GM19328 (cell line): ENCODE data around the gene LAPTM5.

ENCODE experiments used
- ATAC-seq: cut with Tn5 transposase; IDR thresholded peaks from one replicate; pipeline ENCODE4 v1.9.1; 2021; ENCODE audit warnings: mild to moderate bottlenecking, moderate library complexity; ENCODE audit not compliant: unreplicated experiment

The LAPTM5 gene

GRCh38 chr1:30732277-30732996 is 25.1 kb downstream of the LAPTM5 start:
- ATAC-seq: no peak

- ATAC-seq: no peak
Observed at GRCh38 chr1:30731806-30732276, 25.7 kb downstream of the LAPTM5 start.

DNA sequence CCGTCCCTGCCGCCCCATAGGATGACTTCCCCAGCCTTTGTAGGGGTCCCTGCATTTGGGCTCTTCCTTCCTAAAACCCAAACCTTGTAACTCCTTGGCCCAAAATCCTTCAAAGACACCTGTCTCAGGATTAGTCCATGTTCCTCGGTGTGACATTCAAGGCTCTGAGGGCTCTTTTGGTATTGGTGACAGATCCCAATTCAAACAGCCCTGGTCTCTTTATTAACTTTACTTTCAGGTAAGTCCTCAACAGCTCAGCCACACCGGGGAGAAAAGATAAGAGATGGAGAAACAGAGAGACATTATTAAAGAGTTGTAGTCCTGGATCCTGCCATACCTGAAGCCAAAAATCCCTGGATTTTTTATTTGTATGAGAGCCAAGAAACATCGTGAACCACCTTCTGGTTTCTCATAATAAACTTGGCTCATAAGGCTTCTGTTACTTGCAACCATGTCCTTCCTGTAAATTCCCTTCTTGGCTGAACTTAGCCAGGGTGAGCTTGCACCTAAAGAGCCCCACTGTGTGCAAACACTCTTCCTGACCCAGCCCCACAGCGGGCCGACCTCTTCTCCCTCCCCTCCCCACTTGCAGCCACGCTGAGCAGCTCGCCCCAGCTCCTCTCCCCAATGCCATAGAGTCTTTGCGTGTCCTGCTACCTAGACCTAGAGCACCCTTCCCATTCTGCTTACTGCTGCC is 26.3 kb downstream of the LAPTM5 start:
- no peak for ATAC-seq

- ATAC-seq: no peak
Observed at GRCh38 chr1:30730346-30731108, 27.0 kb downstream of the LAPTM5 start.

DNA sequence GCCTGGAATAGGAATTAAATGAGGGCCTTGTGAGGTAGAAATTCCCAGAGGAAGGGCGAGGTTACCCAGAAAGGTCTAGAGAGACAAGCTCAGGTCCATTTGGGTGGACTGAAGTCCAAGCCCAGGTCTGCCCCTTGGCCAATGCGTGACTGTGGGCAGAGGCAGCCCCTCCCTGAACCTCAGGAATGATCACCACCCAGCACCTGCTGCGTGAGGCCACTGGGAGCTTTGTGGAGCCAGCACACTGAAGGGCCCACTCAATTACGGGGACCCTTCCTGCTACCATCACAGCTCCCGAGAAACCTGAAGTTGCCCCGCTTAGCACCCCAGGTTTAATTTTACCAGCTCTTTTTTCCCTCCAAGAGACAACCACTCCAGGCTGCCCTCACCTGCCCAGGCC is 27.7 kb downstream of the LAPTM5 start:
- ATAC-seq: no peak

DNA sequence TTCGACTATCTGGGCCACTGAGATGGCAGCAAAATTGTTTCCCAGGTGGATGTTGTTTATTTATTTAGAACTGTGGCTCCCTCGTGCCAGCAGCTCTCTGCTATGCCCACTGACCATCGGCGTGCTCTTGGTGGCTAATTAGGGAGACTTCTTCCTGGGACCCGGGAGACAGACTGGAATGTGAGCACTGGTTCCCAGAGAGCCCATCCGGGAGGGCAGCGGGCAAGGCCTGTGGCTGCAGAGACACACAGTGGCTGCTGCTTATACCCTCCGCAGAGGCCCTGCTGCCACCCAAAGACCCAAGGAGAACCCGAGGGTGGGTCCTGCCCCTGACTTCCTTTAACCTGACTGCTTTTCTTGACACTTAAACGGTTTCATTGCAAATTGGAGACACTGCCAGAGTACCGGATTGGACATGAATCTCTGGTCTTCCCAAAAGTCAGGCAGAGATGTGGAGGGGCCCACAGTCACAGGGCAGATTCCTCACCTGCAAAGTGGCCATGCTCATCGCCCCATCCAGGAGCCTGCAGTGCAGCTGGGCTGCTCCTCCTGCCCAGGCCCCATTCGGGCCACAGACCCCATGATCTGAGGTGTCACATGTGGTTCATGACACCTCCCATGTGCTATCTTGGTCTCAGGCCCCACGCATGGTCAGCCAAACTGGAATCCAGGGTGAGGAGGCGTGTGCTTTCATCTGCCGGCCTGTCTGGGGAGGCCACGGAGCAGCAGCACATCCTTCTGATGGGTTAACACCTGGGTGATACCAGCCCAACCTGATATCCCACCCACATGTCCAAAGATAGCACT is 28.5 kb downstream of the LAPTM5 start:
- no peak for ATAC-seq

DNA sequence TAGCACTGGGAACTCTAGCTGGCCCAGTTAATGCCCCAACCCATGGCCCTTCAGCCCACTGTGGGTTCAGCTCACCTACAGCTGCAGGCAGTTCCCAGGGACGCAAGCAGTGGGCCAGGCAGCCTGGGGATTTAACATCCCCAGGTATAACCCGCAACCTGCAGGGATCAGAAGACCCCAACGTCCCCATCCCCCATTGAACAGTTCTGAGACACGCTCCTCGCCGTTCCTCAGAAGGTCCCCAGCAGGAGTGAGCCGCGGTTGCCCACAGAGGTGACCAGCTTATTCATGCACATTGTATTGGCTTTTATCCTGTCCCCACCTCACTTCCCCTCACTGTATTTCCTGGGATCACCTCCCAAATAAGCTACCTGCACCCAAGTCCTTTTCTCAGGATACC is 29.2 kb downstream of the LAPTM5 start:
- ATAC-seq: no peak

DNA sequence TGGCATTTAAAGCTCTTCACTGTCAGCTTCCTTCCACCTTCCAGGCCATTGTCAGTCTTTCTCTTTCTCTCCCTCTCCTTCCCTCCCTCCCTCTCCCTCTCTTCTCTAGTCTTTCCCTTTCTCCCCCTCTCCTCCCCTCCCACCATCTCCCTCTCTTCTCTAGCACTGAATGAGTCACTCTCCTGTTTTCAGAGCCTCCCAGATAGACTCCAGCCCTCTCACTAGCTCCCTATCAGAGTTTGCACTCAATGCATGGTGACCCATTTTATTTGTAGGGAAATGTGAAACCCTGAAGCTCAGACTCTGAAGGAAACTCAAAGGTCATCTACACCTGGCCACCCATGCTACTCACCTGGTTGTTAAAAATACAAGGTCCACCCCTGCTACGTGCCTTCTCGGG is 29.8 kb downstream of the LAPTM5 start:
- no peak for ATAC-seq

GRCh38 chr1:30726773-30727684 is 30.5 kb downstream of the LAPTM5 start:
- ATAC-seq: no peak

GRCh38 chr1:30726236-30726635 is 31.3 kb downstream of the LAPTM5 start:
- no peak for ATAC-seq

- ATAC-seq: no peak
Observed at GRCh38 chr1:30725450-30726095, 32.0 kb downstream of the LAPTM5 start.

DNA sequence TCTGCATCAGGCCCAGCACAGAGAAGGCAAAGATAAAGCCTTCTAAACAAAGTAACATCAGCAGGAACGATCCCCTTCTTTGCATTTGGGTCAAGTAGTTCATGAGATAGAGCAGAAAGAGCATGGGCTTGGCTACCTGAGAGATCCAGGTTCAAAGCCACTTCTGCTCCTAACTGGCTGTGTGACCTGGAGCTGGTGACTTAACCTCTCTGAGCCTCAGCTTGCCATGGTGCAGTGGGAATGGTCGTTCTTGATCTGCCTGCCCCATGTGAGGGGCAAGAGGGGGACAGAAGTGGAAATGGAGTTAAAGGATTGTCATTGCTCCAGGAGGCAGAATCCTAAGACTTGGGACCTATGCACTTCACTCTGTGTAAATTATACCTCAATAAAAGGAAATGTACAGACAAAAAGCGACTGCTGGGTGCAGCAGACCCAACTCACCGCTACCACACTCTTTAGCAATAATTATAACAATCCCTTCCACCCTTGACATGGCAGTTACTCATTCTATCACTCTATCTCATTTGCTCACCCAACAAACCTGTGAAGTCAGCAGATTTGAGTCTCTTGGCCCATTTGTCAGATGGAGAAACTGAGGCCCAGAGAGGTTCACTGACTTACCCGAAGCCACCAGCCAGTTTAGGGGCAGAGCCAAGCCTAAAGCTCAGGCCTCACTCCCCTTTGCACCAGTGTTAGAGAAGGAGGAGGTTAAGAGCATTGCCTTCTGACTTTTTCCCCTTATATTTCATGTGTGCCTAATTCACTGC is 32.7 kb downstream of the LAPTM5 start:
- ATAC-seq: no peak

- no peak for ATAC-seq
Observed at GRCh38 chr1:30724175-30724574, 33.4 kb downstream of the LAPTM5 start.

DNA sequence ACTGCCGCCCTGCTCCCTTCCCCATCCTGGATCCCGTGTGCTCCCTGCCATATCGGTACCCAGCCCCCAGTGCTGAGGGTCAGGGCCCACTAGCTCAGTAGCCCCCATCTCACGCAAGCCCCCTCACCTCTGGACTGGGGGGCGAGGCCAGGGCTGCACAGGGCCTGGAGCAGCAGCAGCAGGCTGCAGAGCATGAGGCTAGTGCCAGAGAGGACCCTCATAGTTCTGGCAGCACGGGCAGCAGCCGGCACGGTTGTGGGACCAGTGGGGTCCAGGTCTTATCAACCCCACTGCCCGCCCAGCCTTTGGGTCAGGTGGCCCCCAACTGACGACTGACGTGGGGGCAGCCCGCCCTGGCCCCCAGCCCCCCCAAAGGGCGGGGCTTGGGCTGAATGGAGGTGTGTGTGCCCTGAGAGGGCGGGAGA is 34.2 kb downstream of the LAPTM5 start, which contains the start of gene MATN1:
Gene MATN1 (minus strand): TSS at position 255 of the 425 bp plus-strand sequence. CDS start 34 bp downstream, at position 221.
- no peak for ATAC-seq

DNA sequence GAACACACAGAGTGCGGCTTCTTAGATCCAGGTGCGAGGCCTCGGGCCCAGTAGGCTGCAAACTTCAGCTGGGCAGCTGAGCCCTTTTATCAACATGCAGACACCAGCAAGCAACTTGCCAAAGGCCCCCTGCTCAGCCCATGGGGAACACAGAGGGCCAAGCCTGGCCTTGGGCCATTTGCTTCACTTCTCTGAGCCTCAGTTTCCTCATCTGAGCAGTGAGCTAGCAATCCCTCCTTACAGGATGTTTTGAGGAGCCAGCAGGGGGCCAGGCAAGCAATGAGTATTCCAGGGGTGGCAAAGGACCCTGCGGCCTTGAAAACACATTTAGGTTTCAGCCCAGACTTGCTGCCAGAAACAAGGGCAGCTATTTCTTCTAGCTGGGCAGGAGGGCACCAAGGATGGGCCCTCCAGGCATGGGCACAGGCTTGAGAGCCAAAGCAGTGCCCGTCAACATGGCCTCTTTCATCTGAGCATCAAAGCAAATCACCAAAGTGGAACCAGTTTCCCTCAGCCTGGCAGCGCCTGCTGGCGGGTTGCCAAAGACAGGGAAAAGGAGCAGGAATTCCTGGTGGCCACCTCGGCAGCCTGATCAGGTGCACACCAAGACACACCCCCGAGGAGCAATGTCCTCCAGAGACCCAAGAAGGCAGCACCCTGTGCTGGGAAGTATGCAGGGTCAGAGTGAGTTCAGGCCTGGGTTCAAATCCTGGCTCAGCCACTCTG is 35.6 kb downstream of the LAPTM5 start:
- ATAC-seq: no peak

- ATAC-seq: no peak
Observed at GRCh38 chr1:30721341-30721793, 36.2 kb downstream of the LAPTM5 start.
